Mammary epithelial cell (primary cell): ENCODE data around the gene GAB4.

Source experiments
- CTCF ChIP-seq, 2 donors: IDR thresholded peaks in 1 of 2; conservative IDR thresholded peaks in 1 of 2; 2 replicates each; pipeline ENCODE4 v1.5.1; 2011 to 2012; ENCODE audit warnings: inconsistent platforms in 2 of 2, low read length in 2 of 2, mild to moderate bottlenecking in 2 of 2, control low read depth in 1 of 2, low read depth in 1 of 2; ENCODE audit not compliant: insufficient read depth in 1 of 2; ENCODE audit errors: extremely low read depth in 1 of 2
- EZH2 ChIP-seq: IDR thresholded peaks from 2 replicates; pipeline ENCODE4 v1.6.1; 2012; ENCODE audit warnings: low read length, inconsistent platforms, borderline replicate concordance

DNA sequence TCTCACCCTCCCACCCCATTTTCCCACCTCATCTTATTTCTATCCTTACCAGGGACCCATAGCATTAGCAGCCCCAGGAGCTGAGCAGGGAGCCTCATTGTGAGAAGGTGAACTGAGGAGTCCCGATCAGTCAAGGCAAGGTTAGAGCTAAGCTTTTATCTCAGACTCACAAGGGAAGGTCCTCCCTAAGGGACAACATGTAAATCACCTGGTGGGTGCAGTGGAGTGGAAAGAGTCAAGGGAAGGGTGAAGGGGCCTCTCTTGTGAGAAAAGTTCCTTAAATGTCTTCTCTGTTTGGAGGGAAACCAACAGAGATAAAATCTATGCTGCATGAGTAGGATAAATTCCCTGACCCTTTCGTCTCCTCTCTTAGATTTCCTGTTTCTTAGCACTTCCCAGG, 85.9 kb downstream of the GAB4 start:
- TF ChIP-seq CTCF (conservative IDR thresholded peaks at IDR 0.05 in 1 of 2, IDR thresholded peaks at IDR 0.05 in 1 of 2; ENCODE audit: extremely low read depth in 1 of 2, insufficient read depth in 1 of 2, low read depth in 1 of 2, low read length in 2 of 2): no peak
- no peak for TF ChIP-seq EZH2
